Activated T-cell treated with anti-CD3 and anti-CD28 coated beads for 24 hours (primary cell): Measurements from ENCODE around the gene AKAP8L.

Experiments
- DNase-seq: peaks from one replicate; pipeline ENCODE4 v3.0.0-alpha.2; 2020; ENCODE audit warnings: low read depth

Gene AKAP8L

DNA sequence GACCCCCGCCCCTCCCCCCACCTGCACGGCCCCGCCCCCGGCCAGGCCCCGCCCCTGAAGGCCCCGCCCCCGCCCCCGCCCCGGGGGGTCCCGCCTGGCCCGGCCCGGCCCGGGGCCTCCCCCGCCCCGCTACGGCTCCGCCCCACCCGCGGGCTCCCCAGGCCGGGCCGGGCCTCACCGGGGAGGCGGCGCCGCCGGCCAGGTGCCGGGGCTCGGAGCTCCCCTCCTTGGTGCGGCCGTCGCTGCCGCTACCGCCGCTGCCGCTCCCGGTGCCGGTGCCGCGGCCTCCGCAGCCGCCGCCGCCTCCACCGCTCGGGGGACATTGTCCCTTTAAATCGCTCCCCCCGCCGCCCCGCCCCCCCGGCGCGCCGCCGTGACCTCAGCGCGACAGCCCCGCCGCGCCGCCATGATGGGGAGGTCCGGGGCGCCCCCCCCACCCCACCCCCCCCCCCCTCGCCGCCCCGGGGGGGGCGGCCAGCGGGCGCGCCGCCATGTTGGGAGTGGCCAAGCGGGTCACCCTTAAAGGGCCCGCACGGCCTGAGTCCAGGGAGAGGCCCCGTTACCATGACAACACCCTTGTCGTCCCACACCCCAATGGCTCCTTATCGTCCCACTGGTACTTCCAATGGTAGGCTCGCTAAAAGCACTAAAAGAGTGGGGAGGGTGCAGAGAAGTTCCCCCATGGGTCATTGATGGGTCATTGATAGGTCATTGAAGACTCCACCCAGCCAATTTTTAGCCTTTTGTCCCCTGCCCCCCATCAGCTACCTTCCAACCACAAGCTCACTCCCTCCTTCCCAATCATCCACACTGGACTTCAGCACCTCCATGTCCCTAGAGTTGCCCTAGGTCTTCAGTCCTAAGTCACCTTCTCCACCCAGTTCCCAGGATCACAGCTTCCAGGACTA, 31.1 kb upstream of the AKAP8L start, which contains the start of gene WIZ:
Gene WIZ, minus strand, starts transcription at position 337 of the 908 bp plus-strand sequence. CDS start 1,649 bp downstream, outside the sequence.
- DNase-seq, result peak; percentile 80

DNA sequence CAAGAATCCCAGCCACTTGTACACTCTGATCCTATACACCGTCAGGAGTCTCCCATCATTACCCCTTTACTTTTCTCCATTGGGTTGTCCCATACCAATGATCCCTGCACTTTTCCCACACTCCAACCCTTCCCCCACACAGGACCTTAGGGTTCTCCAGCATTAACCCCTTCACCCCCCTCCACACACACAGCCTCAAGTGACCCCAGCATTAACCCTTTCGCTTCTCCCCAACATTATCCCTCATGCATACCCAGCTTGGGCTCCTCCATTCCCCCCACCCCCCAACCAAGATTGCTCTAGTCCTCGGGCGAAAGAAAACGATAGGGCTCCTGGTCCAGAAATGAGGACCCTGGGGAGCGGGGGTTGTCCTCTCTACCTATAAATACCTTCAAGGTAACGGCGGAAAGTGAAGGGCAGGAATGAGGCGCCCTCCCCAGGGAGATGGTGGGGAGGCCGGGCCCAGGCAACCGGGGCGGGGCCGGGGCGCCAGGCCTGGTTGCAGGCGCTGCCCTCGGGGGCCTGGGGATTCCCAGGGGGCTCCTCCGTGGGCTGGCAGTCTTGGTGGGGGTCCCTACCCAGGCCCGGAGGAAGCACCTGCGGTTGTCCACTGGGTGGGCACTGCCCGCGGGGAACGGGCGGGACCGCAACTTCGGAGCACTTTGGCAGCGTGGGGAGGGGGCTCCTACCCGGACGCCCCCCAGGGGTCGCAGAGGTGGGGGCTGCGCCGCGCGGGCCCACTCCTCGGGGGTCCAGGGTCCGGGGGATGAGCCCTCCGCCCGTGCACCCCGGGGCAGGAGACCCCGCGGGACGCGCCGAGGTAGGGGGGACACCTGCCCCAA, 30.2 kb upstream of the AKAP8L start:
- no peak for DNase-seq

DNA sequence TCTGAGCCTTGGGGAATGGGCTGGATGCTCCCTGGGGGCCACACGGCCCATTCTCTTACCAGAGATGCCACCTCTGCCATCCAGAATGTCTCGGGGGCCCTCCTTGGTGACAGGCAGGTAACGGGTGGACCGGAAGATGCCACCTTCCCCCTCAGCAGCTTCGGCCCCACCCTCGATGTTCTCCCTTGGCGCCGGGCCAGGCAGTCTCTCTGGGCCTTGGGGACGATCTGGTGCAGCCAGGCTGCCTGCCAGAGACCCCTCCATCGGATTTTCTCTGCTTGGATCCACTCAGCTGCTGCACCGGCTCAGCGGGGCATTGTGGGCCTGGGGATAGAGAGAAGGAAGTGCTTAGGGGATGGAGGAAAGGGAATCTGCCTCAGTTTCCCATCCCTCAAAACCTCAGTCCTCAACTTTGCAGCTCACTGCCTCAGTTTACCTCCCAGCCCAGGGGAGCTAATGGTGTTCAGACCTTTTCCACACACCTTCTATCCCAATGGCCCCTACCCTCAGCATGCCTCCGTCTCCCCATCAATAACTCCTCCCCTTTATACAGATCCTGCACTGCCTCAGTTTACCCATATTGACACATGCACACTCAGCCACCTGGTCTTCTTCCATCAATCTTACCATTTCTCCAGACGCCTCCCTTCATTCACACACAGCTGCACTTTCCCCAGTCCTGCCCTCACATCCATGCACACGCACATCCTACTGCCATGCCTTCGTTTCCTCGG, 29.4 kb upstream of the AKAP8L start:
- no peak for DNase-seq

DNA sequence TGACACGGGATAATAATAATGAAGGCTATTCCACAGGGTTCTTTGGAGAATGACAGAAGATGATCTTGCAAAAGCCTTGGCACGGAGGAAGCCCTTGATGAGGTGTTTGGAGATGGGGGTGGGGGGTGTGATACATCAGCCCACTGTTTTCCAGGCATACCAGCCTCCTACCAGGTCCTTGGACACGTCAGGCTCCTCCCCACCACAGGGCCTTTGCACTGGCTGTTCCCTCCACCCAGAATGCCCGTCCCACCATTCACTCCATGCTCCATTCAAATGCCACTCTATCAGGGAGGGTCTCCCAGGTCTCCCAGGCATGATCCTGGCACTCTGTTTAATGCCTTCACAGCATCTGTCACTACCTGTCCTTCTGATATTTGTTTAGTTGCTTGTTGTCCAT, 28.3 kb upstream of the AKAP8L start:
- no peak for DNase-seq

DNA sequence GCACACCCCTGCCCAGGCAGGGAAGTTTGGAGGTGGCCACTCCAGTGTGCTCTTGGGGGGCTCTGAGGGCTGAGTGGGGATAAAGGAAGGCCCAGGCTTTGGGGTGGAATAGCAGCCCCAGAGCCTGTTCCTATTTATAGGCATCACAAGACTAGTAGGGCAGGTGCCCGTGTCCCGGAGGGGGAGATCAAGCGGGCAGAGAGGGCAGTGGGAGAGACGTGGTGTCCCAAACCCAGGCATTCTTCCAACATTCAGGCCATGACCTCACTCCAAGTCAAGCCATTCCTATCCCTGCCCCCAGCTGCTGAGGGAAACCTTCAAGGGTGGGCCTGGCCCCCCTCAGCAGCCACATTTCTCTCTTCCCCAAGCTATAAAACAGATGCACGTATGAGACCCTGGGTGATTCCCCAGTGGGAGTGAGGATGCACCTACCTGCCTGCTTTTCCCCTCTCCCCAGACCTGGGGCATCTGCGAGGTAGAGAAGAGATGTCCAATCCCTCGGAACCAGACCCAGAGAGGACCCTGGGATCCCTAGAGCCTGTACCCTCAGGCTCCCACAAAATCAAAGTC, 27.1 kb upstream of the AKAP8L start:
- DNase-seq, result no peak

DNA sequence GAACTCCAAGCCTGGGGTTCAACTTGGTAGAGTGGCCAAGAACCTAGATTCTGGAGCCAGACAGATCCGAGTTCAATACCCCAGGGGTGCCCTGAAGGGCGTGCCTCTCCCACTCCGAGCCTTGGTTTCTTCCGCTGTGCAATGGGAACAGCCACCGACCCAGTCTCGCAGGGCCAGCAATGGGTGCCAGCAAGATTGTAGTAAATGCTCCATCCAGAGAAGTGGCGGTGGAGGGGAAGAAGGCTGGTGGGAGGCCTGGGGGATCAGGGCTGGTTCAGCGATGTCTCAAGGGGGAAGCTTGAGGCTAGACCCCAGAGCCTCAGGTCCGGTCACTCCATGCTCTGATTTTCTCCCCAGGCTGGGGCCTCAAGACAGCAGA, 26.4 kb upstream of the AKAP8L start:
- DNase-seq, result no peak

DNA sequence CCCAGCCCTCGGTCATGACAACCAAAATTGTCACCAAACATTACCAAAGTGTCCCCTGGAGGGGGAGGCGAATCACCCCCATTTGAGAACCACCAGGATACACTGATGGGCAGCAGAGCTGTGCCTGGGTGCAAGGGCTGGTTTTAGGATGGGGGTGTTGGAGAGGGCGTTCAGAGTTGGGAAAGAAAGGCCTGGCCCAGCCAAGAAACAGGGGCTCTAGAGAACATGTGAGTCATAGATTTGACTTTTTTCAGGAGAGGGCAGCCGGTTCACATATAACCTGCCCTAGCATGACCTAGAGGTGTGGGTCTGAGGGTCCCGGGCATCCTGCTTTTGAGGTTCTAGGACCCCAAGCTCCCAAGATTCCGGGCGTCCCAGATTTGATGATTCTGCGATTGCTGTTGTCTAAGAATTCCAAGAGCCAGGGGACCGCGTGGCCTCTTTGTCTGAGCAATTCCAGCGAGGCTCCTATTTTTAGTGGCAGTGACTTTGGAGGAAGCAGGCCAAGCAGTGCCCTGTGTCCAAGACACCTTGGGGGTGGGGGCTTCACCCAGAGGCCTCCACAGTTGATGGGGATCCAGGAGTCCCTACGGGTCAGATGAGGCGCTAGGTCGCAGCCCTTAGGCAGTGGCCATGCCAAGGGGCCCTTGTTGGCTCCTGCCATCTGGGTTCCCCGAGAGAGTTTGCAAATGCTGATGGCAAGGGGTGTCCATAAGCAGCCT, 25.9 kb upstream of the AKAP8L start:
- no peak for DNase-seq

DNA sequence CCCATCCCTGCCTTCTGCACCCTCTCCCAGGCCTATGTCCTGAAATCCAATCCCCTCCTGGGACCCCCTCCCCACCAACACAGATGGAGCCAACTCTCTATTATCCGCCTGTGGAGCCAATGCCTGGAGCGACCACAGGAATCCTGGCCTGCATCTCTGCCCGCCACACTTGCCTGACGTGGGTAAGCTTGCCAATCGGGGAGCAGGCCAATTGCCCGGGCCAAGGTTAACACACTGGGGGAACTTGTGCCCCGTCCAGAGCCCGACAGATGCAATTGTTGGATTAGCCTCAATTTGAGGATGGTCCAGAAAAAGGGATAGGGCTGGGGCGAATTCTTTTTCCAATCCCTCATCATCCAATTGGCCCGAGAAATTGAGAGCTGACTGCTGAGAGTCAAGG, 25.1 kb upstream of the AKAP8L start:
- DNase-seq, result no peak

DNA sequence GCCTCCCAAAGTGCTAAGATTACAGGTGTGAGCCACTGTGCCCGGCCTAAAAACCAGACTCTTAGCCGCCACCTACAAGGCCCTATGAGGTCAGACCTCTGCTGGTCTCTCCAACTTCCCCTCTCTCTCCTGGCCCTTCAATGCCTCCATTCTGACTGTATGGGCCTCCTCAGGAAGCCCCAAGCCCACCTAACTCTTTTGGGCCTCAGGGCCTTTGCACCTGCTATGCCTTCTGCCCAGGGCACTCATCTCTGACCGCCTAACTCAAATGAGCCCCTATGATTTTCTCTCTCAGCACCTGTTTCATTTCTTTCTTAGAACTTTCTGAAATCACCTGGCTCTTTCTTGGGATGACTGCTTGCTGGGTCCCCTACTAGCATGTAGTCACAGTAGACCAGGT, 24.5 kb upstream of the AKAP8L start:
- DNase-seq, result no peak

DNA sequence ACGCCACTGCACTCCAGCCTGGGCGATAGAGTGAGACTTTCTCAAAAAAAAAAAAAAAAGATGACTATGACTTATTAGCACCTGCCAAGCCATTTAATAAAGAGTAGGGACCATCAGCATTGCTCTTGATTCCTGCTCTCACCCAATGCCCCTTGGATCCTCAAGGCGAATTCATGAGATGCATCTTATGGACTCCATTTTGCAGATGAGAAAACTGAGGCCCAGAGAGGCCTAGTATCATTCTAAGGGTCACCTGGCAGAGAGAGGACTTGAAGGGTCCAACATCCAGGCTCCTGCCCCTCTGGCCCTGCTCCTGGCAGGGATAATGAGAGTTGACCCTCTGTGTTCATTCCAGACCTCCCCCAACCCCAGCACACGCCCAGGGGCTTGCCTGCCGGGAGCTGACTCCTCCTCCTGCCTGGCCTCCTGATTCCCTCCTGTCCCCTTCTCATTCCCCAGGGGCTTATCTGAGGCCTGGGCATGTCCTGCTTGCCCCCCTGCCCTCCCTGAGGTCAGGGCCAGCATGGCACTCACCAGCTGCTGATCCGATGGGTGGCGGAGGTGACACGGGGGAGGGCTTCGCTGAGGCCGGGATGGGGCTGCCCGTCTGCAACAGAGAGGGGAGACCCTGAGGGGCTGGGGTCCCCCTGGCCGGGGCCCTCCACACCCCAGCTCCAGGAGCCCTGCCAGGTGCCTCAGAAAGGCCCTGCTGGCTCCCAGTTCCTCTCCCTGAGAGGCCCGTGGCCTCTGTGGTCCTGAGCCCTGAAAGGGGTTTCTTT, 23.5 kb upstream of the AKAP8L start:
- DNase-seq, result no peak

DNA sequence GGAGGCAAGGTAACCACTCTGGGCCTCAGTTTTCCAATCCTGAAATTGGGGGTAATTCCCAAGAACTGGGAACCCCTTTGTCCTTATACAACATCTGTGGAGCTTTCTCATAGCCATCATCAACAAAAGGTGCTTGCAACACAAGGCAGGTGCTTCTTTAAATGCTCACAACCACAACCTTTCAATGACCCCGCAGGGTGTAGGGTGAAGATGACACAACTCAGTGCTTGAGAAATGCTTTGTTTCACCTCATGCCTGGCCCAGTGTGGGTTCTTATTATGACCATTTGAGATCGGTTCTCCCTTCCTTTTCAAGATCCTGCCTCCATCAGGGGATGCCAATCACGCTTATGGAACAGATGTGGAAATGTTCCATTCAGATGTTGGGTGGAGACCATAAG, 22.5 kb upstream of the AKAP8L start:
- DNase-seq, result no peak

DNA sequence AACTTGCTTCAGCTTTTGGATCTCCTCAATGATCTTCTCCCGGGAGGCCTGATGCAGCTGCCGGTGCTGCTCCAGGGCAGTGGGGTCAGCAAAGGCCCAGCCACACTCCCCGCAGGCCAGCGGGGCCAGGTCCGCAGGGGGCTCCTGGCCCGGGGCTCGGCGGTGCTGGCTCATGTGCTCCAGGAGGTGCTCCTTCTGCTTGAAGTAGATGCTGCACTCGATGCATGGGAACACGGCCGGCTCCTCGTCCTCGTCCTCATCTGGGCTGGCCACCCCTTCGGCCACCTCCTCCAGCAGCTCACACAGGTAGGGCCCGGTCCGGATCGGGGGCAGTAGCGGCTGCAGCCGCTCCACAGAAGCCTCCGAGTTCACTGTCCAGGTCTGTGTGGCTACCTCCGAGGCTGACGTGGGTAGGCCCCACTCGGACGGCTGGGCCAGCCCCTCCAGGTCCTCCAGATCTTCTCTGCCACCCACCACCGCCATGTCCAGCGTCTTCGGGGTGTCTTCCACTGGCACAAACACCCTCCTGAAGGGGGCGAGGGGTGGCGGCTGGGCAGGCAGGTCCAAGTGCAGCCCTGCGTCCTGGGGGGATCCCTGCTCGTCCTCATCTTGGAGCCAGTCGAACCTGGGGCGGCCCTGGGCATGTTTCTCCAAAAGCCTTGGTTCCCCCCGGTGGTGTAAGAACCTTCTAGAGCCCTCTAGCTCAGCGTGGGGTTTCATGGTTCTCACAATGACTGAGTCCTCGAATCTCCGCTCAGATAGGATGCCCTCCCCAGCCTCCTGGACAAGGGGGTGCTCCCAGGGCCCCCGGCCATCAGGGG, 21.2 kb upstream of the AKAP8L start:
- DNase-seq, result no peak

DNA sequence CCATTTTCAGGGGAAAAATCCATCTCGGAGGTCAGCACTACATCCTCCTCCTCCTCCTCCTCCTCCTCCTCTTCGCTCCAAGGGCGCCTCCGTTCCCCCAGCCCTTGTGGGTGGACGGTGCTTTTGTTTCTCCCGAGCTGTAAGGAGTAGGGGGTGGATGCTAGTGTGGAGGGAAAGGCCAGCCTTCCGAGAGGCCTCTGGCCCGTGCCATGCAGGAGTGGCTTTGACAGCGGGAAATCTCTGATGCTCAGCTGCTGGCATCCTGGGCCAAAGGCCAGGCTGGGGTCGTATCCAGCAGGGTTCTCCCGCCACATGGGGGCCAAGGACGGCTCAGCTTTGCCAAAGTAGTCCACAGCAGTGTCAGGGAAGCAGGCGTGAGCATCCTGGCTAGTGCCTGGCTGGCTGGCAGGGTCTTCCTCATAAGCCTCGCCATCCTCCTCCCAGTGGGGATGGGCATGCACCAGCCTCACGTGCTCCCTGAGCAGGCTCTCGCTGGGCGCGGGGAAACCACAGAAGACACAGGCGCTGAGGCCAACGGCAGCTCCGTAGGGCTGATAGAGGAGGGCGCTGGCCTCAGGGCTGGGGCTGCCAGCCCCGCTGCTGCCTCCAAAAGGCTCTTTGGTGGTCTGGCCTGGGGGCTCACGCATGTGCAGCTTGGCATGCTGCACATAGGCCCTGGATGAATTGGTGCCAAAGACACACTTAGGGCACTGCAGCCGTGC, 20.5 kb upstream of the AKAP8L start:
- no peak for DNase-seq

DNA sequence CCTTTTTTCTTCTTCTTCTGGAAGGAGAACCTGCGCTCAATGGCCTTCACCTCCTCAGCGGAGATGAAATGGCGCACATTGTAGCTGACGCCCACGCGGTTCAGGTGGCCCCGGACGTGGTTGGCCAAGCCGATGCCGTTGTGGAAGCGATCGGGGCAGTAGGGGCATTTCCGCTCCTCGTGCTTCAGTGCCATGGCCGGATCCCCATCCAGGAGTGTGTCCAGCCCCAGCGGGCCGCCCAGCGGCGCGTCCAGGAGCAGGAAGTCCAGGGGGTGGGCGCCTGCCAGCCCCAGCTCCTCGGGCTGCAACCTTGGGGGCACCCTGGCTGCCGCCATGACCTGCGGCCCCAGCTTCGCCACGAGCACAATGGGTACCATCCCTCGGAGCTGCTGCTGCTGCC, 19.8 kb upstream of the AKAP8L start:
- no peak for DNase-seq

DNA sequence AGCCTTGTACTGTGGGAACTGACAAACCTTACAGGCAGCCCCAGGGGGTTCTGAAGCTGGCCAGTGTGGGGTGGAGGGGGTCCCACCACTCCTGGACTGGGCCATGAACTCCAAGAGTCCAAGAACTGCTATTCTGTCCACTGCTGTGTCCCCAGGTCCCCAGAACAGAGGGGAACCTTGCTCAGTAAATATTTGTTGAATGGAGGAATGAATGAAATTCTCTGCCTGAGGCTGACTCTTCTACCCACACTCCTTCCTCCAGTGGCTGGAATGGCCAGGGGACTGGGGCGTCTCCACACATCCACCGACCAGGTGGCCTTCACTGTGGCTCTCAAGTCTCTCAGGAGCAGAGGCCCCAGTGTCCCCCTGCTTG, 19.3 kb upstream of the AKAP8L start:
- DNase-seq, result no peak

DNA sequence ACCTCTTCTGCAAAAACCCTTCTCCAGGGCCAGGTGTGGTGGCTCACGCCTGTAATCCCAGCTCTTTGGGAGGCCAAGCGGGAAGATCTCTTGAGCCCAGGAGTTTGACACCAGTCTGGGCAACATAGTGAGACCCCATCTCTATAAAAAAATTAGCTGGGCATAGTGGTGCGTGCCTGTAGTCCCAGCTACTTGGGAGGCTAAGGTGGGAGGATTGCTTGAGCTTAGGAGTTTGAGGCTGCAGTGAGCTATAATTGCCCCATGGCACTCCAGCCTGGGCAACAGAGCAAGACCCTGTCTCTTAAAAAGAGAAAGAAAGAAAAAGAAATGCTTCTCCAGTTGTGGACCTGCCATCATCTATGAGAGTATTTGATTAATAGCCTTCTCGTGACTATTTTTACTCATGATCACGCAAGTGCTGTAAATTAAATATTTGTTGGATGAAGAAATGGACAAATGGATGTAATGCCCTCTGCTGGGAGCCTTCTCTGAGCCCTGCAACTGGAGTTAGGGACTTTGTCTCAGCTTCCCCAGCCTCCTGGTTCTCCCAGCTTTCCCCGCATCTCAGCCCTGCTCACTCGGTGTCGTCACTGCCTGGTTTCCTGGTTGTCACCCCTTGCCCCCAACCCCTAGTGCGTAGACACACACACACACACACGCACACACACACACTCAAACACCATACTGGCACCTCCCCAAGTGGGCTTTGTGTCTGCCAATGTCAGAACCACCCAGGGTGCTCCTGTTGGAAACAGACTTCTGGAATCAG, 18.8 kb upstream of the AKAP8L start:
- DNase-seq, result no peak

DNA sequence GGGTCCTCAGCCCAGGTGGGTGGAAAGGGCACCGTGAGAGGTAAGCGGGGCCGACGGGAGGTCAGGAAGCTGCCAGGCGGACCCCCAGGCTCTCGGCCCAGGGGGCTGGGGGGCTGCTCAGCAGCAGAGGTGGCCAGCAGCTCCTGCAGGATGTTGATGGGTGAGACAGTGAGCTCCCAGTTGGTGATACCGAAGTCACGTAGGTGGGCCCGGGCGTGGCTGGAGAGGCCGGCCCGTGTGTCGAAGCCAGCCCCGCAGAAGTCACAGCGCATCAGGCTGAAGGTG, 18.0 kb upstream of the AKAP8L start:
- DNase-seq, result no peak

DNA sequence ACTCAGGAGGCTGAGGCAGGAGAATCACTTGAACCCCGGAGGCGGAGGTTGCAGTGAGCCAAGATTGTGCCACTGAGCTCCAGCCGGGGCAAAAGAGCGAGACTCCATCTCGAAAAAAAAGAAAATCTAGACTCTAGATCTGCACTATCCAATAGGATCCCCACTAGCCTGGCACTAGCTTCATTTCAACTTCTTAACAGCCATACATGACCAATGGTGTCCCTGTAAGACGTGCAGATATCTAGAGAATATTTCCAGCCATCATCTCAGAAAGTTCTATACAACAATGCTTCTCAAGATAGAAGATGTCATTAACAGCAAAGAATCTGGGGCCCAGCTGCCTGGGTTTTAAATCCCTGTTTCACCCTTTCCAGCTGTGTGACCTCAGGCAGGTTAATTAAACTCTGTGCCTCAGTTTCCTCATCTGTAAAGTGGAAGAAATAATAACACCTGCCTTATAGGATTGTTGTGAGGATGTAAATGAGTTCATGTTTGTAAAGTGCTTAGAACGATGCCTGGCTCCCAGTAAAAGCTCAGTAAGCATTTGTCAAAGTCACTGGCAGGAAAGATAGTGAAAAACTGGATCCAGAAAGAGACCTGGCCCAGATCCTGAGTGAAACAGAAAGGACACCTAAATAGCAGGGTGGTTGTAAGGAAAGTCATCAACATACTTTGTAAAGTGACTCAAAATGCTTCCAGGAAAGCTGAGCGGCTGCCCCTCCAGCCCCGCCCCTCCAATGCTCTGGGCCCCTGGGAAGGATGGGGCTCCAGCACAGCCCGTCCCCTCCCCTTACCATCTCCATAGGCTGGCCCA, 17.4 kb upstream of the AKAP8L start:
- no peak for DNase-seq
